ENCODE measurements around the gene SPATC1L. TPM values are rescaled to one million over a fixed set of nuclear protein-coding genes. Genes with fewer than 3 reads are reported as not detected.

SPATC1L gene
- total and polyA plus RNA-seq, 2 of the 8 experiments (the other 6 are each of a cell fraction or from before 2014, with no cell fraction given), result 24.9 to 50.0 TPM

GRCh38 chr21:46160657-46160906 lies 23.7 kb downstream of the SPATC1L start:
- H3K79me1 ChIP-seq (ENCODE audit: low read depth, low read length), result no peaks in the 10 kb centered on the region; the same call in 1 of the 2 replicates
- H3K9ac ChIP-seq (replicated peaks in 1 of 4; ENCODE audit: extremely low read depth in 1 of 4, low read depth in 3 of 4, low read length in 3 of 4), result no peak overlapping the region
- H3K23me2 ChIP-seq (ENCODE audit: low read depth, low read length), result no peaks in the 10 kb centered on the region
- H3K4me2 ChIP-seq (ENCODE audit: insufficient read depth in 1 of 2, low read depth in 2 of 2, low read length in 2 of 2), result no peak overlapping the region
- H4K91ac ChIP-seq (replicated peaks; ENCODE audit: insufficient read length, low read length), result no peak overlapping the region
- 96% methylated on average over 11 of the region's 22 CpGs; no CpG with 5 or more reads in 1 of the 2 experiments for WGBS, 2 experiments (ENCODE audit: extremely low coverage in 1 of 2, insufficient coverage in 1 of 2, insufficient read length in 1 of 2, insufficient replicate concordance in 2 of 2, low coverage in 1 of 2, low lambda C conversion rate in 2 of 2, missing lambda C conversion rate in 1 of 2)
- no peak overlapping the region for H3K4ac ChIP-seq (replicated peaks; ENCODE audit: insufficient read length, low read depth, low read length)
- peaks cover 0 to 4% of the 10 kb centered on the region in 2 experiments for H4K20me1 ChIP-seq (replicated peaks in 1 of 2; ENCODE audit: control insufficient read depth in 1 of 2, insufficient read depth in 2 of 2, low read length in 2 of 2)
- H2BK120ac ChIP-seq (replicated peaks; ENCODE audit: low read depth, low read length), result no peak overlapping the region
- no peaks in the 10 kb centered on the region; a peak in 1 of 7 replicates for H3K27me3 ChIP-seq (replicated peaks in 1 of 4; ENCODE audit: control insufficient read depth in 3 of 4, extremely low read depth in 1 of 4, insufficient read depth in 3 of 4, low read length in 3 of 4)
- no peak overlapping the region for H2BK12ac ChIP-seq (ENCODE audit: low read depth, low read length)
- no peak overlapping the region for H2BK20ac ChIP-seq (ENCODE audit: low read length)
- no peak overlapping the region for H3K14ac ChIP-seq (ENCODE audit: insufficient read length)
- no peak overlapping the region for H4K5ac ChIP-seq (ENCODE audit: insufficient read length, low read depth, low read length)
- H2BK5ac ChIP-seq (ENCODE audit: low read depth, low read length), result no peak overlapping the region
- TF ChIP-seq CHD1 (IDR thresholded peaks at IDR 0.05; ENCODE audit: low read depth, low read length), result no peak
- no peak for TF ChIP-seq PHF8 (conservative IDR thresholded peaks at IDR 0.05; ENCODE audit: low read depth, low read length)
- TF ChIP-seq, protein P1, sequence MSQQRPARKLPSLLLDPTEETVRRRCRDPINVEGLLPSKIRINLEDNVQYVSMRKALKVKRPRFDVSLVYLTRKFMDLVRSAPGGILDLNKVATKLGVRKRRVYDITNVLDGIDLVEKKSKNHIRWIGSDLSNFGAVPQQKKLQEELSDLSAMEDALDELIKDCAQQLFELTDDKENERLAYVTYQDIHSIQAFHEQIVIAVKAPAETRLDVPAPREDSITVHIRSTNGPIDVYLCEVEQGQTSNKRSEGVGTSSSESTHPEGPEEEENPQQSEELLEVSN (IDR thresholded peaks at IDR 0.05), result no peak
- no peak overlapping the region for H2AK5ac ChIP-seq (ENCODE audit: low read depth, low read length)
- H3K27ac ChIP-seq (ENCODE audit: low read depth, low read length), result no peak overlapping the region
- no peak overlapping the region for H3K18ac ChIP-seq (ENCODE audit: extremely low read depth, low read length)
- H3K4me3 ChIP-seq (ENCODE audit: extremely low read depth in 1 of 4, insufficient read depth in 2 of 4, low read depth in 3 of 4, low read length in 4 of 4), result no peak overlapping the region
- H2AFZ ChIP-seq (ENCODE audit: low read length), result no peak overlapping the region
- H3K56ac ChIP-seq (replicated peaks; ENCODE audit: insufficient read length, low read depth, low read length), result no peak overlapping the region
- H3K9me3 ChIP-seq (ENCODE audit: insufficient read depth in 2 of 2, low read depth in 1 of 2, low read length in 1 of 2), result peaks cover 4 to 26% of the 10 kb centered on the region in 2 experiments; a peak in 2 of 4 replicates
- FAIRE-seq, result no peak
- no peaks in the 10 kb centered on the region for H3K79me2 ChIP-seq (ENCODE audit: control insufficient read depth in 1 of 2, insufficient read depth in 2 of 2, low read length in 2 of 2)
- no peak overlapping the region for H4K8ac ChIP-seq (ENCODE audit: extremely low read depth, insufficient read depth, low read length)
- POLR2A ChIA-PET (ENCODE audit: partially characterized antibody), result no interaction called here
- no peaks in the 10 kb centered on the region; a peak in 1 of 7 replicates for H3K4me1 ChIP-seq (replicated peaks in 1 of 4; ENCODE audit: control insufficient read depth in 3 of 4, insufficient read depth in 4 of 4, low read length in 3 of 4)
- DNase-seq (ENCODE audit: low read depth in 1 of 2, low spot score in 2 of 2), result no peak
- CTCF ChIA-PET (ENCODE audit: partially characterized antibody), result interaction anchor here (1.8 kb wide), 1 partner anchor 8 kb away, joined by 8 read pairs; no protein-coding TSS in a partner anchor
- no peak overlapping the region for H3K23ac ChIP-seq (ENCODE audit: insufficient read length)
- peaks cover 0 to 19% (median 9%) of the 10 kb centered on the region in 4 experiments; a peak in 5 of 8 replicates for H3K36me3 ChIP-seq (ENCODE audit: control insufficient read depth in 2 of 4, insufficient read depth in 4 of 4, low read length in 3 of 4)
- H2BK15ac ChIP-seq (ENCODE audit: low read length), result no peak overlapping the region
